GM19372 (cell line): ENCODE data around the gene ZNF827.

Source experiments
- ATAC-seq: cut with Tn5 transposase; IDR thresholded peaks from one replicate; pipeline ENCODE4 v1.9.1; 2021; ENCODE audit warnings: mild to moderate bottlenecking, low read depth, moderate library complexity; ENCODE audit not compliant: unreplicated experiment

The ZNF827 gene

GRCh38 chr4:145934434-145935047 is 4.1 kb downstream of the ZNF827 start:
- ATAC-seq = no peak

DNA sequence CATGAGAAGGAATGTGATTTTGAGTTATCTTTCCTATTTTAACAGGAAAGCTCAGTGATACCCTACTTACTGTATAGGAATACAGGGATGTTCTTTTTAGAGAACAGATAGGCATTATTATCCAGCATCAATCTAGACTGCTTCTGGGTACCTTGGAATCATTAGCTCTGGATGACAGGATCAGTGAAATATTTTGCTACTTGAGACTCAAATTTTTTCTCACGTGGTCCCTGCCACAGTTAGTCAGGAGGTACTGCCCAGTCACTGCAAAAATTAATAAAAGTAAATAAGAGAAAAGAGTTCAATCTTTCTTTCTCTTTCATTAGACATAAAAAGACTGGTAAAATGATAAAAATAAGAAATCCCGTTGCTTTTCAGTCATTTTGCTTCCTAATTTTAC is 5.5 kb downstream of the ZNF827 start:
- no peak for ATAC-seq

DNA sequence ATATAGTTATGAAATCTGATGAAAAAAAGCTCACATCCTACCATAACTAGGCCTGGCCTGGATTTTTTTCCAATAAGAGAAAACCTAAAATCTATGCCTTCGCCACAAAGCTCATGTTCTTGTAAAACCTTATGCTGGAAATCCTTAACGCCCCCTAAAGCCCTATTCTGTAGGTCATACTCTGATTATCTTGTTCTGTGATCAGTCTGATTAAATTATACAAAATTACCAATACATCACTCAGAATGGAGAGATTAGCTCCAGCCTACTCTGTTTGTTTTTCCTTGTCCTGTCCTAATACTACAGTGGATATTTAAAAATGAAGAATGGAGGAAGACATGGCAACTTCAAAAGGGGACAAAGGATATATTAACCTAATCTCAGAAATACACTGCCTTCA is 7.2 kb downstream of the ZNF827 start:
- no peak for ATAC-seq

- no peak for ATAC-seq
Observed at GRCh38 chr4:145930592-145930991, 8.0 kb downstream of the ZNF827 start.

- ATAC-seq = no peak
Observed at GRCh38 chr4:145929415-145930178, 9.0 kb downstream of the ZNF827 start.

GRCh38 chr4:145928748-145929147 is 9.9 kb downstream of the ZNF827 start:
- no peak for ATAC-seq

GRCh38 chr4:145927030-145927429 is 11.6 kb downstream of the ZNF827 start:
- no peak for ATAC-seq

DNA sequence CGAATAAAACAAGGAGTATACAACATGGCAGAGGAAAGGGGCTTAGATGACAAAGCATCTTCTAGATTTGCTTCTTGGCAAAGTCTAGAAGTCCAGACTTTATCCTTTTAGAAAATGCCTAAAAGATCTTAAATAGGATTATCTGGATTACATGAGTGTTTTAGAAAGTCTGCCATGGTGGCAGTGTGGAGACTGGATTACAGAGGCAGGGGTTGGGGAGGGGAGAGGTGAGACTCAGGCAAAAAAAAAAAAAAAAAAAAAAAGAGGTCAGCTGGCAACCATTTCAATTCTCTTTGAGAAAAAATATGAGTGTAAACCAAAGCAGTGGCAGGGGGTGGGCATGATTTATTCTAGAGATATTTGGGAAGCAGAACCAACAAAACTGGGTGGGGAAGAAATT is 17.4 kb downstream of the ZNF827 start:
- ATAC-seq = no peak

DNA sequence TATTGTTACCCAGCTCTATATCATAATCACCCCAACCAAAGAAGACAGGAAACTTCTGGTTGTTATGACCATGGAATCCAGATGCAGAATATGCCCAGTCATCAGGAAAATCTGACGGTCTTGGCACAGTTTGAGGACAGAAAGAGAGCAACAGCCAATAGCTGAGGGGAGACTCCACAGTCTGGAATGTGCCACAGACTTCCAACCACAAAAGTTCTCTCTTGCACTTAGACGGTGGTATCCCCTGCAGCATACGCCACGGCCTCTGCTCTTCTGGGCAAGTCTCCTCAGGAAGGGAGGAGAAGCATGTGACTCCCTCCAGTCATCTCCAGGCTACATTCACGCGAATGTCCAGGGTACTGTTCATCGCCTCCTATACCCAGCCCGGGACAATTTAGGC is 18.4 kb downstream of the ZNF827 start:
- ATAC-seq = no peak

GRCh38 chr4:145912376-145912775 is 26.2 kb downstream of the ZNF827 start:
- no peak for ATAC-seq

DNA sequence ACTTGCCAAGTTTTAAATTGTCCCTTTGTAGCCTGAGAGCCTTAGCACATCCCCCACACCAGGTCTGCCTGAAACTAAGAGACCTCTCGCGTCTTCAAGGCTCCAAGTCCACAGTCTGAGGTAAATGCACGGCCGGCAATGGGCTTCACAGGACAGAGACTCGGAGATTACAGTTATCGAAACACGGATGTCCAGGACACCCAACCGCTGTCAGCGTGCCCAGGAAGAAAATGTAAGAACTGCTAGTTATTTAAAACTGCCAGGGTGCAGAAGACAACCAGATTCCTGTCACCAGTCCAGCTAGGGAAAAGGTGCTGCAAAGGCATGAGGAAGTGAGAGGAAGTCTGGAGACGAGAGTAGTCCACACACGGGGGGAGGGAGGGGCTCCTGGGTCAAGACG is 28.9 kb downstream of the ZNF827 start:
- no peak for ATAC-seq

- ATAC-seq = no peak
Observed at GRCh38 chr4:145909281-145909715, 29.3 kb downstream of the ZNF827 start.

- no peak for ATAC-seq
Observed at GRCh38 chr4:145907812-145908211, 30.8 kb downstream of the ZNF827 start.

- ATAC-seq = no peak
Observed at GRCh38 chr4:145907390-145907789, 31.2 kb downstream of the ZNF827 start.

- no peak for ATAC-seq
Observed at GRCh38 chr4:145904413-145905177, 34.0 kb downstream of the ZNF827 start.

DNA sequence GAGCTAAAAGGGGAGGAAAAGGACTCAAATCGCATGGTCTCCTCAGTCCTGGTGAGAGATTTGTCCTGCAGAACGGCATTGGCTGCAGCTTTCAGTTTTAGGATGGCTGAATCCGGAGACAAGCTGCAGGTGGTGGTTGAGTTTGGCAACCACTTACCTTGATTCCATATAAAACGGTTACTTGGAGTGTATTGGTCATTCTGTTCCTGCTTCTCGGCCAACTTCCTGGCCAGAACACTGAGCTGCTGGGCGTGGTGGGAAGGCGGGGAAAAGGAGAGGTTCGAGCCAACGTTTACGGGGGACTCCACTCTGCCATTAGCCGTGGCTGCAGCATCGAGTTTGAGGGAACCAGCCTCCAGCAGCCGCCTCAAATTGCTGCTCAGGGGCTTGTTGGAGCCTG is 36.1 kb downstream of the ZNF827 start:
- no peak for ATAC-seq

DNA sequence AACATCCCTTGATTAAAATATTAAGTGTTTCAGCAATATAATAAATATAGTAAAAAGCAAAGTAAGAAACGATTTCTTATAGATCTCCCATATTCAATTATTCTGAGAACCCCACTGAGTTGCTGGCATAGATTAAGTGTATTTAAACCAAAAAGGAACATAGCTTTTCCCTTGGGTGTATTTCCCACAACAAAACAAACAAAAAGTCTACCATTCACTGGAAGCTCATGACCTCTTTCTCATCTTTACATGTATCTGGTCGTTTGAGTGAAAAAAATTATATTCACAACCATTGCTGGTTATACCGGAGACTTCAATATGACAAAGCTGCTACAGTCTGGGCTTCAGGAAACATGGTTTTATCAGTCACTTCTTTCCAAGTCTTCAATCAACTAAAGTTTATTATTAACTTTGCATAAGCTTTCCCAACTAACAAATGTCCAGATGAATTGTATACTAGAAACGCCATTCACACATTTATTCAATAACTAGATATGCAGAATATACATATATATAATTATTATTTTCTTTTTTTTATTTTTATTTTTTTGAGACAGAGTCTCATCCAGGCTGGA is 38.6 kb downstream of the ZNF827 start:
- ATAC-seq = no peak

DNA sequence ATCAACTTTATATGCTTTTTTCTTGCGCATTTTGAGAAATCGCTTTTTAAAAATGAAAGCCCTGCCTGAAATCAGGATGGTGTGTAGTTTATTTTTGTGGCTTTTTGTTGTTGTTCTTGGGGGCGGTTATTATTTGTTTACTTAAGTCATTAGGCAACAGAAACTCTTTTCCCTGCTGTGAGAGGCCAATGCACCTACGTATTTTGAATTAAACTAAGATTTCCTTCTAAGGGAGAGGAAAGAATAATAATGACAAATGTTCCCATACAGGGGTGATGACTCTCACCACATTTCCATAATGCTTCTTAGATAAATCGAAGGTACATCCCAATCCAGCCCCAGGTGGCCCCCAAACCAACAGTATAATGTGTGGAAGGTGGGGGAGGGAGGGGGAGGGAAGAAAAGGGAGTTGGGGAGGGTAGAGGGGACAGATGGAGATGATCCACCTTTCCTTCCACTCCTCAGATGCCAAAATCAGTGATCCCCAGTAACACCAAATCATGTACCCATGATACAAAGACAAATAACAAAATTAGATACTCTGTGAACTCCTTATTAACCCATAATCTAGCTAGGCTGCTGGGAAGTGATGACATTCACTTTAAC is 39.6 kb downstream of the ZNF827 start:
- no peak for ATAC-seq

DNA sequence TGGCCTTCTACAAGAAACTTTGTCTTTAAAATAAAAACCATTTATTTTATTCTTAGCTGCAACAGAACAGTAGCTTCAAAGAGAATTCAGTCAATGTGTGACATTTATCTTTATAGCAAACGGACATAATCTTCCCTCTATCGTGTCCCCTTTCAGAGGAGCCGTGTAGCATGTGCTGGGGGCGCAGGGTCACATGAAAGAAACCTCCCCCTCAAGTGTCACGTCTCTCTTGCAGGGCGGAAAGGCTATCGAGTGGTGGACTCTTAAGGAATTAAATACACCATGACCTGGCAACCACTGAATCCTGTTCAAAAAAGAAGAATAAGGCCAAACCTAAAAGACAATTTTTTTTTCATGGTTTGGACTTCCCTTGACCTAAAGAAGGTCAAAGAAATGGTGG is 40.2 kb downstream of the ZNF827 start:
- no peak for ATAC-seq

- ATAC-seq = no peak
Observed at GRCh38 chr4:145895056-145895455, 43.6 kb downstream of the ZNF827 start.

DNA sequence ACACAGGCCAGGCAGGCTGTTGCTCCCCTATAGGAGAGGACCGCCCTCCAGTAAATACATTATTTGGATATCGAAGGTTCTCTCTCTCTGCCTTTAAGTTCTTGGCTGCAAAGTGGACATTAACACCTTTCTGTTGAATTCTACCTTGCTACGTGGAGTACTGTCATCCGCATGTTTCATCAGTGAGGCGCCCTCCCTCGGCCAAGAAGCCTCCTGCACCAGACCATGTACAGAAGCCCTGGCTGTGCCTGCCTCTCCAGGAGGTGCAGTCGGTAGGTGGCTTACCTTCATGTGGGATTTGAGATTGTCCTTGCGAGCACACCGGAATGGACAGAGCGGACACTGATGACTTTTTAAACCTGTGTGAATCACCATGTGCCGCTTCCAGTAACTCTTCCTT is 46.7 kb downstream of the ZNF827 start:
- ATAC-seq = no peak
